OCI-LY1 (cell line): ENCODE data around the gene HOXC6.

Experiments used
- EZH2 ChIP-seq: fragments of 200-600 bp; sonication (generic), shearing (Covaris generic); IDR thresholded peaks from 2 replicates; pipeline ENCODE4 v1.8.0; 2017; ENCODE audit warnings: borderline replicate concordance, mixed run types, mild to moderate bottlenecking, antibody characterized with exemption, low read length, moderate library complexity, mixed read lengths
- TF ChIP-seq, protein P1 (sequence below): fragments of 200-600 bp; sonication (generic), shearing (Covaris generic); IDR thresholded peaks from 2 replicates; pipeline ENCODE4 v1.5.1; 2017; ENCODE audit warnings: mild to moderate bottlenecking, antibody characterized with exemption, low read length, moderate library complexity, mixed read lengths

DNA sequence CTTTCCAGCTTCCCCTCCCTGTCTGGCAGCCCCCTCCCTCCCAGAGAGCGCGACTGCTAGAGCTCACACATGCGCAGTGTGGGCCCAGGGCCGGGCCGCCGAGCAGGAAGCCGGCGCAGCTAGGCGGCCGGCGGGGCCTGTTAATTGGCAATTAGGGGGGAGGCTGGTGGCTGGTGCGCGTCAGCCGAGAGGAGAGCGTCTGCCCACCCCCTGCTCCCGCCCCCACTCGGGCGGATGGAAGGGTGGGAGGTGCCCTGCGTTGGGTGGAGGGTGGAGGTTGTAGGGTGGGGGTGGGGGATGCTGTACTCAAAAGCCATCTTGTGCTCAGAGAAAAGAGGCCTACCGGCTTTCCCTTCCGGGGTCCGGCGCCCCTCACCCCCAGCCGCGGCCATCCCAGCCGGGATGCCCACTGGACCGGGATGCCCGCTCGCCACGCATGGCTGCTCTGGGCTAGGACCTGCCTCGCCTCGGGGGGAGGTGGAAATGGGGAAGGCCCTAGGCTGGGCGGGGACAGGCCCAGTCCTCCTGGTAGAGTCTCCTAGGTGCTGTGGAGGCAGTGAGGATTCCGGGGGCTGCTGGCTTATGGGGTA is 10.3 kb upstream of the HOXC6 start:
- TF ChIP-seq, protein P1, sequence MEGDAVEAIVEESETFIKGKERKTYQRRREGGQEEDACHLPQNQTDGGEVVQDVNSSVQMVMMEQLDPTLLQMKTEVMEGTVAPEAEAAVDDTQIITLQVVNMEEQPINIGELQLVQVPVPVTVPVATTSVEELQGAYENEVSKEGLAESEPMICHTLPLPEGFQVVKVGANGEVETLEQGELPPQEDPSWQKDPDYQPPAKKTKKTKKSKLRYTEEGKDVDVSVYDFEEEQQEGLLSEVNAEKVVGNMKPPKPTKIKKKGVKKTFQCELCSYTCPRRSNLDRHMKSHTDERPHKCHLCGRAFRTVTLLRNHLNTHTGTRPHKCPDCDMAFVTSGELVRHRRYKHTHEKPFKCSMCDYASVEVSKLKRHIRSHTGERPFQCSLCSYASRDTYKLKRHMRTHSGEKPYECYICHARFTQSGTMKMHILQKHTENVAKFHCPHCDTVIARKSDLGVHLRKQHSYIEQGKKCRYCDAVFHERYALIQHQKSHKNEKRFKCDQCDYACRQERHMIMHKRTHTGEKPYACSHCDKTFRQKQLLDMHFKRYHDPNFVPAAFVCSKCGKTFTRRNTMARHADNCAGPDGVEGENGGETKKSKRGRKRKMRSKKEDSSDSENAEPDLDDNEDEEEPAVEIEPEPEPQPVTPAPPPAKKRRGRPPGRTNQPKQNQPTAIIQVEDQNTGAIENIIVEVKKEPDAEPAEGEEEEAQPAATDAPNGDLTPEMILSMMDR: no peak
- no peak for TF ChIP-seq EZH2
